KMS-11 (cell line): Measurements from ENCODE around the gene RPL34.

Experiments
- H2AFZ ChIP-seq: fragments of 200-600 bp; sonication (generic); 2 replicates; pipeline ENCODE4 v1.6.1; 2016; ENCODE audit warnings: antibody characterized with exemption, mixed run types, low read depth
- H3K27ac ChIP-seq: fragments of 200-600 bp; sonication (generic); 2 replicates; pipeline ENCODE4 v1.6.1; 2016; ENCODE audit warnings: mild to moderate bottlenecking, mixed run types
- H3K27me3 ChIP-seq: fragments of 200-600 bp; sonication (generic); 2 replicates; pipeline ENCODE4 v1.6.1; 2017; ENCODE audit warnings: mild to moderate bottlenecking, low read depth, mixed run types, moderate library complexity; ENCODE audit not compliant: insufficient read depth
- H3K36me3 ChIP-seq: fragments of 200-600 bp; sonication (generic); 2 replicates; pipeline ENCODE4 v1.6.1; 2017; ENCODE audit warnings: mild to moderate bottlenecking, mixed run types; ENCODE audit not compliant: insufficient read depth
- H3K4me1 ChIP-seq: fragments of 200-600 bp; sonication (generic); 2 replicates; pipeline ENCODE4 v1.6.1; 2016; ENCODE audit warnings: mild to moderate bottlenecking, low read depth, mixed run types; ENCODE audit not compliant: poor library complexity, severe bottlenecking
- H3K4me2 ChIP-seq: fragments of 200-600 bp; sonication (generic); 2 replicates; pipeline ENCODE4 v1.7.0; 2016; ENCODE audit warnings: mild to moderate bottlenecking, mixed run types
- H3K4me3 ChIP-seq: fragments of 200-600 bp; sonication (generic); IDR thresholded peaks from 2 replicates; pipeline ENCODE4 v1.6.1; 2017; ENCODE audit warnings: low read depth, low read length, mixed read lengths; ENCODE audit not compliant: insufficient read depth
- H3K79me2 ChIP-seq: fragments of 200-600 bp; sonication (generic); 2 replicates; pipeline ENCODE4 v1.6.1; 2016; ENCODE audit warnings: low read depth, mixed run types; ENCODE audit not compliant: insufficient read depth
- H3K9ac ChIP-seq: fragments of 200-600 bp; sonication (generic); 2 replicates; pipeline ENCODE4 v1.6.1; 2016; ENCODE audit warnings: mild to moderate bottlenecking, mixed run types
- H4K20me1 ChIP-seq: fragments of 200-600 bp; sonication (generic); 2 replicates; pipeline ENCODE4 v1.6.1; 2016; ENCODE audit warnings: mild to moderate bottlenecking, mixed run types; ENCODE audit not compliant: insufficient read depth
- CTCF ChIP-seq: fragments of 200-600 bp; sonication (generic); conservative IDR thresholded peaks from 2 replicates; pipeline ENCODE4 v1.6.1; 2017; ENCODE audit warnings: low read depth, mild to moderate bottlenecking, antibody characterized with exemption, low read length, moderate library complexity, mixed read lengths

Gene RPL34

GRCh38 chr4:108626056-108626455, 5.7 kb downstream of the RPL34 start:
- Histone ChIP-seq H3K9ac (no peak overlapping the region), H3K79me2 (peaks cover 28% of the 10 kb centered on the region)
- TF ChIP-seq CTCF, result no peak

GRCh38 chr4:108628411-108628810, 8.0 kb downstream of the RPL34 start:
- H3K79me2 ChIP-seq, result peaks cover 4% of the 10 kb centered on the region
- peaks cover 26% of the 10 kb centered on the region; the same call in 1 of the 2 replicates for H3K36me3 ChIP-seq
- no peak overlapping the region for H3K4me2 ChIP-seq
- H4K20me1 ChIP-seq, result 0 out of 2 replicates have a peak, but pooled peaks cover 6% of the 10 kb centered on the region
- H3K4me1 ChIP-seq, result peaks cover 4% of the 10 kb centered on the region
- H3K4me3 ChIP-seq, result no peak overlapping the region
- no peak overlapping the region; the same call in 1 of the 2 replicates for H3K27ac ChIP-seq
- H2AFZ ChIP-seq, result no peak overlapping the region
- no peak overlapping the region for H3K9ac ChIP-seq
- no peaks in the 10 kb centered on the region for H3K27me3 ChIP-seq
- TF ChIP-seq CTCF, result no peak

More at GRCh38 chr4:108626056-108626455, 5.7 kb downstream of the RPL34 start:
- 0 out of 2 replicates have a peak, but pooled peaks cover 18% of the 10 kb centered on the region for H4K20me1 ChIP-seq
- H3K36me3 ChIP-seq, result peaks cover 48% of the 10 kb centered on the region; the same call in 1 of the 2 replicates
- H3K27ac ChIP-seq, result no peak overlapping the region; the same call in 1 of the 2 replicates
- H3K4me1 ChIP-seq, result peaks cover 24% of the 10 kb centered on the region
- H3K4me2 ChIP-seq, result no peak overlapping the region
- no peak overlapping the region for H2AFZ ChIP-seq
- no peak overlapping the region for H3K4me3 ChIP-seq
- no peaks in the 10 kb centered on the region for H3K27me3 ChIP-seq

- no peak for TF ChIP-seq CTCF
- Histone ChIP-seq H3K27ac (no peak overlapping the region), H4K20me1 (no peaks in the 10 kb centered on the region), H3K36me3 (no peaks in the 10 kb centered on the region; the same call in 1 of the 2 replicates), H3K4me1 (no peaks in the 10 kb centered on the region), H2AFZ (no peak overlapping the region), H3K9ac (no peak overlapping the region), H3K27me3 (no peaks in the 10 kb centered on the region), H3K79me2 (no peaks in the 10 kb centered on the region), H3K4me2 (no peak overlapping the region), H3K4me3 (no peak overlapping the region)
Measured at GRCh38 chr4:108635070-108635655, 14.8 kb downstream of the RPL34 start.

GRCh38 chr4:108636246-108636645, 15.9 kb downstream of the RPL34 start:
- Histone ChIP-seq H3K79me2 (no peaks in the 10 kb centered on the region), H3K9ac (no peak overlapping the region), H3K4me1 (no peaks in the 10 kb centered on the region), H4K20me1 (no peaks in the 10 kb centered on the region), H3K36me3 (no peaks in the 10 kb centered on the region; the same call in 1 of the 2 replicates), H3K4me3 (no peak overlapping the region), H3K27me3 (no peaks in the 10 kb centered on the region), H3K27ac (no peak overlapping the region), H2AFZ (no peak overlapping the region), H3K4me2 (no peak overlapping the region)
- no peak for TF ChIP-seq CTCF
